ENCODE measurements around the gene TSPAN10.

The TSPAN10 gene

GRCh38 chr17:81638683-81639082 lies 1.7 kb downstream of the TSPAN10 start:
- intact Hi-C loops (cut with DNase I; ENCODE audit: low total_unique reads): no loop called here
- Histone ChIP-seq H3K27me3 (no peaks in the 10 kb centered on the region), H3K36me3 (peaks cover 0 to 19% (median 0%) of the 10 kb centered on the region in 3 donors), H3K4me1 (peaks cover 0 to 35% (median 24%) of the 10 kb centered on the region in 4 donors), H3K4me3 (no peak overlapping the region), H3K27ac (no peak overlapping the region), H3K9me3 (no peaks in the 10 kb centered on the region)
- no peak for DNase-seq
- no peak for TF ChIP-seq CTCF (IDR thresholded peaks at IDR 0.05)

GRCh38 chr17:81640011-81640410 lies 3.0 kb downstream of the TSPAN10 start:
- Histone ChIP-seq H3K27me3 (no peaks in the 10 kb centered on the region), H3K4me1 (peaks cover 0 to 21% (median 13%) of the 10 kb centered on the region in 4 donors), H3K27ac (no peak overlapping the region), H3K36me3 (peaks cover 0 to 19% (median 0%) of the 10 kb centered on the region in 3 donors), H3K4me3 (no peak overlapping the region), H3K9me3 (no peaks in the 10 kb centered on the region)
- TF ChIP-seq CTCF (IDR thresholded peaks at IDR 0.05): no peak
- intact Hi-C loops (cut with DNase I; ENCODE audit: low total_unique reads): no loop called here
- no peak for DNase-seq

GRCh38 chr17:81641825-81642489 lies 5.0 kb downstream of the TSPAN10 start:
- no peak overlapping the region for H3K27ac ChIP-seq
- peaks cover 0 to 7% of the 10 kb centered on the region in 2 donors for H3K27me3 ChIP-seq
- intact Hi-C loops (cut with DNase I; ENCODE audit: low total_unique reads): no loop called here
- no peak for TF ChIP-seq CTCF (IDR thresholded peaks at IDR 0.05)
- H3K9me3 ChIP-seq: no peaks in the 10 kb centered on the region
- H3K36me3 ChIP-seq: peaks cover 0 to 22% (median 0%) of the 10 kb centered on the region in 3 donors
- peaks cover 0 to 7% (median 3%) of the 10 kb centered on the region in 4 donors for H3K4me1 ChIP-seq
- no peak for DNase-seq
- no peak overlapping the region for H3K4me3 ChIP-seq

GRCh38 chr17:81644496-81644895 lies 7.5 kb downstream of the TSPAN10 start:
- no peak for TF ChIP-seq CTCF (IDR thresholded peaks at IDR 0.05)
- H3K27ac ChIP-seq: no peak overlapping the region
- DNase-seq: no peak
- no peak overlapping the region for H3K4me3 ChIP-seq
- peaks cover 0 to 33% of the 10 kb centered on the region in 2 donors for H3K27me3 ChIP-seq
- H3K4me1 ChIP-seq: peaks cover 0 to 10% (median 0%) of the 10 kb centered on the region in 4 donors
- no peaks in the 10 kb centered on the region for H3K9me3 ChIP-seq
- intact Hi-C loops (cut with DNase I; ENCODE audit: low total_unique reads): no loop called here
- H3K36me3 ChIP-seq: peaks cover 0 to 22% (median 0%) of the 10 kb centered on the region in 3 donors

GRCh38 chr17:81644976-81645952 lies 8.3 kb downstream of the TSPAN10 start:
- H3K27ac ChIP-seq: no peak overlapping the region
- H3K4me3 ChIP-seq: no peak overlapping the region
- peaks cover 0 to 10% (median 0%) of the 10 kb centered on the region in 4 donors for H3K4me1 ChIP-seq
- peaks cover 0 to 18% (median 0%) of the 10 kb centered on the region in 3 donors for H3K36me3 ChIP-seq
- peaks cover 0 to 40% of the 10 kb centered on the region in 2 donors for H3K27me3 ChIP-seq
- no peaks in the 10 kb centered on the region for H3K9me3 ChIP-seq
- no peak for TF ChIP-seq CTCF (IDR thresholded peaks at IDR 0.05)
- DNase-seq: no peak
- intact Hi-C loops (cut with DNase I; ENCODE audit: low total_unique reads): no loop called here
